Activated CD4-positive, alpha-beta T cell treated with anti-CD3 and anti-CD28 coated beads, Interleukin-2, amount 50 U/mL, for 4 hours (primary cell): ENCODE results near the gene CD8B2.
A peak's percentile ranks its signal among the peaks of the same experiment; 100 is the strongest.
"Not testable (repeated sequence)": the region's sequence is repeated elsewhere in the genome, so short reads cannot be mapped to it uniquely, and the experiment has no call there.

ENCODE experiments used
- DNase-seq, 2 experiments: peaks; one replicate each; pipeline ENCODE4 v3.0.0-alpha.2; 2020

CD8B2 gene

GRCh38 chr2:106486551-106487385, at the start of gene CD8B2:
CD8B2 (plus strand) TSS chr2:106487364; CDS start chr2:106487427, 63 bp downstream.
- not testable (repeated sequence) for DNase-seq

DNA sequence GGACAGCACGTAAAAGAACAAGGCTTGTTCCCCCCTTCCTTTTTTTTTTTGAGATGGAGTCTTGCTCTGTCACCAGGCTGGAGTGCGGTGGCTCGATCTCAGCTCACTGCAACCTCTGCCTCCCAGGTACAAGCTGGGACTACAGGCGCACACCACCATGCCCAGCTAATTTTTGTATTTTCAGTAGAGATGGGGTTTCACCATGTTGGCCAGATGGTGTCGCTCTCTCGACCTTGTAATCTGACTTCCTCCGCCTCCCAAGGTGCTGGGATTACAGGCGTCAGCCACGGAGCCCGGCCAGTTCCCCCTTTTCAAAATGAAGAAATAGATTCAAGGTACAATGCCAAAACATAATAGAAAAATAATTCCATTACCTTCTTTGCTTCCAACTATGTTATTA, 25.3 kb upstream of the CD8B2 start:
- not testable (repeated sequence) for DNase-seq

DNA sequence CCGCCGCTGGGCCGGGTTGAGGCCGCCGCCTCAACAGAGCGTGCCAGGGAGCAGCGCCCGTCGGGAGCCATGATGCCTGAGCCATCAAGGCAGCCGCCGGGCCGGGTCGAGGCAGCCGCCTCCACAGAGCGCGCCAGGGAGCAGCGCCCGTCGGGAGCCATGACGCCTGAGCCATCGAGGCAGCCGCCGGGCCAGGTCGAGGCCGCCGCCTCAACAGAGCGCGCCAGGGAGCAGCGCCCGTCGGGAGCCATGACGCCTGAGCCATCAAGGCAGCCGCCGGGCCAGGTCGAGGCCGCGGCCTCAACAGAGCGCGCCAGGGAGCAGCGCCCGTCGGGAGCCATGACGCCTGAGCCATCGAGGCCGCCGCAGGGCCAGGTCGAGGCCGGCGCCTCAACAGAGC, 19.6 kb upstream of the CD8B2 start:
- DNase-seq = not testable (repeated sequence)

DNA sequence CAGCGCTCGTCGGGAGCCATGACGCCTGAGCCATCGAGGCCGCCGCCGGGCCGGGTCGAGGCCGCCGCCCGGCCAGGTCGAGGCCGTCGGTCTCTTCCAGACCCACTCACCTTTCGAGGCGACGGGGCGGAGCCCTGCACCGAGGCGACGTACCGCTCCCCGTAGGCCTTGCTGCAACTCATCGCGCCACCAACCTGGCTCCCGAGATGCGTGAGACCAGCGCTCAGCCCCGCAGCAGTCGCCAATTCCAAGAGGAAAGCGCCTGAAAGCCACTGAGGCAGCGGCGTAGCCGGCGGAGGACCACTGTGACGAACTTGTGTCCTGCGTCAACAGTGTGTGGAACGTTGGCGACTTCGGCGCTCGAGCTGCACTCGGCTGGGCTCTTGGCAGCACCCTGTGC, 19.1 kb upstream of the CD8B2 start, which contains the start of gene RGPD3:
Gene RGPD3, minus strand, starts transcription at position 307 of the 400 bp plus-strand sequence. Its CDS starts 125 bp downstream, at position 182.
- not testable (repeated sequence) for DNase-seq

DNA sequence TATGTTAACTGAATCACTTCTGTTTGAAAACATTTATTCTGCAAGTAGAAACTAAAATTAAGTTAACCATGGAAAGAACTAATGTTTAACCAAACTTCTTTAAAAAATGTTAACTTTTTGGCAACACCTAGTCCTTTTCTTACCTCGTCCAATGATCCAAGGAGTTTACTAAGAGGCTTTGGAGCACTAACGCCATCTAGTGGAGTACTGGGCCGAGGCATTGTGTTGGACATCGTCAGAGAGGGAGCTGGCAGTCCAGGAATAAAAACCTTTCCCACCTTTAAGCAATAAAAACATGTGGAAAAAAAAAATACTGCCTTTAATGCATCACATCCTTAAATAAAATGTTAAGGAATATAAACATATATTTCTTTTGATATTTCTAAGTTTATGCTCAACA, 16.5 kb upstream of the CD8B2 start:
- DNase-seq = peak; percentile 23 to 27

DNA sequence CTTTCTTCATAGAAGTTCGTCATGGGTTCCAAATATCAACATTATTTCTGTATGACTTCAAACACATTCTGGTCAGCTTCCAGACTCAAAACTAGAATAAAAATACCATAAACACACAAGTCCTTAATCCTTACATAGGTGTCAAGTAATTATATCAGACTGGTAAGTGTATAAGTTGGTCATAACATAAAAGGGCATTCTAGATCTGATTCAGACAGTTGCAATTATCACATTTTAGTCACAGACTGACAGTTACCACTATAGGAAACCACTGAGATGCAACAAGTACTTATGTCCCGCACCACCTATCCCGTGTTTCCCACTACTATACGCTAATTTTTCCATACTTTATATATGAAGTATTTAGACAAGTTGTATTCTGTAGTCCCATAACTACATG, 9.5 kb upstream of the CD8B2 start:
- DNase-seq = not testable (repeated sequence)

DNA sequence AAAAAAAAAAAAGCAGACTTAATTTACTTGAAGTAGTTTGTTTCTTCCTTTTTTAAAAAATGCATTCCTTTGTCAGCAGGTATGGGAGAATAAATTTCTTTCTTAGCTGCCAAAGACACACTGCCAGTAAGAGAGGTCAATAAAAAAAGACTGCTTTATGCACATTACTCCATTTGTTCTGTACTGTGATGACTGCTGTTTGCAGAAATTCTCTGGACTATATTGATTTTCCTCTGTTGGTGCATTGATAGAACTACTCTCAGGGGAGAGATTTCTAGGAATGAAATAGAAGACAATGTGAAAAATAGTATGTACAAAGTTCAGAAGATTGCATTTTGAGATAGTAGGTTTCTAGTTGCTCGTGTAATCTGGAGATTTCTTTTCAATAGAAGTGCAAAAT, 7.6 kb upstream of the CD8B2 start:
- not testable (repeated sequence) for DNase-seq

DNA sequence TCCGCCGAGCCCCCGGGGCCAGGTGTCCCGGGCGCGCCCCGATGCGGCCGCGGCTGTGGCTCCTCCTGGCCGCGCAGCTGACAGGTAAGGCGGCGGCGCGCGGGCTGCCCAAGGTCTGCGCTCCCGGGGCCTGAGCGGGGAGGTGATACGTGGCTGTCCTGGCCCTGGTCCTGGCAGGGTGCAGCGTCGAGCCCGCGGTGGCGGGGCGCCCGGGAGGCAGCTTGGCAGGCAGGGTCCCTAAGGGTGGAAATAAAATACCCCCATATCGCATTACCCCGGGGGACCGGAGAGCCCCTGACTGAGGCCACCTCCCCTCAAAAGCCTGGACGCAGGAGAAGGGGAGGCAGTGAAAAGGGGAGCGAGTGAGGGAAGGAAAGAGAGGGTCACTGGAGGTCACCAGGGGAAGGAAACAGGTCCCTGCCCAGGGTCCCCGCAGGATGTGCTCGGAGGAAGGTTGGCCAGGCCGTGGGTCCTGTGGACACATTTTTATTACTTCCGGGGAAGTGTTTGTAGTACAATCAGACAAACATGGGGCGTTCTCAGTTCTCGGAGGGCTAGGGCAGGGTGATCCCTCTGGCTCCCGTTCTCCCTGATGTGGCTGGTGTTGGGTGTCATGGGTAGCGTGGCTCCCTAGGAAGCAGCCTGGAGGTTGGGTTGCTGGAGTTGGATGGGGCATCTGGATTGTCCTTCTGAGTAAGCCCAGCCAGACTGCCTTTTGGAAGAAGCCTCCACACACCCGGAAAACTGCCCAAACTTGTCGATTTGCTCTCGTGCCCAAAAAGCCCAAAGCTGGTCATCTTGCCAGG, 425 bp downstream of the CD8B2 start:
- DNase-seq = not testable (repeated sequence)

- DNase-seq = not testable (repeated sequence)
Measured at GRCh38 chr2:106489701-106490100, 2.5 kb downstream of the CD8B2 start.

DNA sequence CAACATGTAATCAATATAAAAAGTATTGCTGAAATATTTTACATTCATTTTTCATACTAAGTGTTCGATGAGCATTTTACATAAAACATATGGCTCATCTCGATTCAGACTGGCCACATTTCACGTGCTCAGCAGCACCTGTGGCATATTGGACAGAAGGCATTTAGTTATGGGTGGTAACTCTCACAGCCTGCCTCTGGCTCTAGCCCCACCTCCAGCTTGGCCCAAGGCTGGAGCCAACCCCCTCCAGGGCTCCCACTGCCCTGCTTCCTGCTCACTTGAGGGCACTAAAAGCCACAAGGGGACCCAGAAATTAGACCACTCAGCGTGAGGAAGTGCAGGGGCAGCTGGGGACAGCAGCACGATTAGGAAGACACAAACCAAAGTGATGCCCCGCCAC, 5.2 kb downstream of the CD8B2 start:
- not testable (repeated sequence) for DNase-seq

GRCh38 chr2:106492913-106493312, 5.7 kb downstream of the CD8B2 start:
- DNase-seq = not testable (repeated sequence)

DNA sequence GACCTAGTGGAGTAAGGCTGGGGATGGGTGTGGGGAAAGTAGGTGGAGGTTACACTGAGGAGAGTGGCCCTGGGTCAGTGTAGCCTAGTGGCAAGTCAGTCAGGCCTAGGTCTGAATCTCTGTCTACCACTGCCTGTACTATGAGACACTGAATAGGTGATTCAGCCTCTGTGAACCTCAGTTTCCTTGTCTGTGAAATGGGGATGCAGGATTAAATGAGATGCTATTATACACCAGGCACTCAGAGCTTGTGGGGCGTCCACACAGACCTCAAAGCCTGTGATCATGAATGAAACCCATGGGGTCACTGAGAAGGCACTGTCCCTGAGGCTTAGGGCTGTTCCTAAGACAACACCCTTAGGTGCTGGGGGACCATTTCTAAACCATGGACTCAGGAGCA, 11.4 kb downstream of the CD8B2 start:
- not testable (repeated sequence) for DNase-seq

GRCh38 chr2:106500350-106500749, 13.2 kb downstream of the CD8B2 start:
- DNase-seq = not testable (repeated sequence)

- not testable (repeated sequence) for DNase-seq
Measured at GRCh38 chr2:106502351-106502750, 15.2 kb downstream of the CD8B2 start.

GRCh38 chr2:106504192-106504591, 17.0 kb downstream of the CD8B2 start:
- DNase-seq = not testable (repeated sequence)

DNA sequence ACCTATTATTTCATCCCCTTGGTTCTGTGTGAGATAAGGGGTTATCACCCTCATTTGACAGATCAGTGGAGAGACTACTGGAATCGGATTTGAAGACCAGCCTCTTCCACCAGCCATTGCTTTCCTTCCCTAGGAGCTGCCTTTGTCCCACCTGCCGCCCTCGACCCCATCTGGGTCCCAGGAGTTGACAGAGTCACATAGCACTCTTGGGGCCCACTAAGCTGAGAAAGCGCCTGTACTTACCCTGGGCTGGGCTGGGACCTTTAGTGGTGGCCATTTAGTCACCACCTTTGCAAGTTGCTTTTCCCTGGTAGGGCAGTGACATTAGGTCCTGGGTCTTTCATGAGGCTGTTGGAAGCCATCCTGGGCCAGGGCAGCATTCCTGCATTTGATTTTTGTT, 17.6 kb downstream of the CD8B2 start:
- not testable (repeated sequence) for DNase-seq

DNA sequence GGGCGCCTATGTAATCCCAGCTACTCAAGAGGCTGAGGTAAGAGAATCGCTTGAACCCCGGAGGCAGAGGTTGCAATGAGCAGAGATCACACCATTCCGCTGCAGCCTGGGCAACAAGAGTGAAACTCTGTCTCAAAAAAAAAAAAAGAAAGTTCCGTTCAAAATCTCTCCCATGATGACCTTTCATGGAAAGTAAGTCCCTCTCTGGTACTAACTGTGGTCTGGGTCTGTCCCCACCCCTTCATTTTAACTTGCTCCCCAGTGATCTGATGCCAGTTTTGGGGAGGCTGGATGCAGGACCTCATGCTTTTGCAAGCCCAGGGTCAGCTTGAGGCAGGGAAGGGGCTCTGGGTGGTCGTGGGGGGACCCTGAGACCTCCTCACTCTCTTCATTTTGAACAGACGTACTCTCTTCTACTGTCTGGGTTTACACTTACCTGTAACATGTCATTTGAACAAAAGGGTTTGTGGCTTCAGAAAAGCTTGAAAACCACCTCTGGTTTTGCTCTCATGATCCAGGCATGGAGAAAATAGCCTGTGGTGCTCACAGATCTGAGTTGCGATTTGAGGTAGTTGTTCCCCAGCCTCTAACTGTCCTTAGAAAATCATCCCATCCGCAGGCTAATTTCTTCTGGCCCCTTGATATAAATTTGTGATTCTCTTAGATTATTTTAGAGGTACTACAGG, 19.0 kb downstream of the CD8B2 start:
- not testable (repeated sequence) for DNase-seq

DNA sequence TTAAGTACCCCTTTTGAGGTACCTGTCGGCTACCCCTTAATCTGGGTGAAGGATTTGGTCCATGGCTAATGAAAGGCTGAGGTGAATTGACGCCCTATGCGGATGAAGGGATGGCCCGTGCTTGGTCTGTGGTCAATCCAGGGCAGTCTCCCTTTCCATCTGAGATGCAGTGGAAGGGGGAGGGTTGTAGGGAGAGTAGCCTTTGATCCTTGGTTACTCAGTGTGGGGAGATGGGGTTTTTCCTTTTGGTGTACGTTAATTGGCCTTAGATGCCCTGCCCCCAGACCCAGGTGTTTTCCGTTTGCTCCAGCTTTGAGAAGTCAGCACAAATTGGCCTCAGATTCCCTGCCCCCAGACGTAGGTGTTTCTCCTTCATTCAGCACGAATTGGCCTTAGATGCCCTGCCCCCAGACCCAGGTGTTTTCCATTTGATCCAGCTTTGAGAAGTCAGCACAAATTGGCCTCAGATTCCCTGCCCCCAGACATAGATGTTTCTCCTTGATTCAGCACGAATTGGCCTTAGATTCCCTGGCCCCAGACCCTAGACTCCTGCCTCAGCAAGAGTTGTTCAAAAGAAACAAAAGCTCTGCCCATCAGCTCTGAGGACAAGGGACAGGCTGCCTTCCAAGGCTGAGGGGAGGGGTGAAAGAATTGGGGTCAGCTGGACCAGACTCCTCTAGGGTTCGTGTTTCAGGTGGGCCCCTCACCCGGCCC, 21.7 kb downstream of the CD8B2 start:
- not testable (repeated sequence) for DNase-seq

GRCh38 chr2:106509374-106509770, 22.2 kb downstream of the CD8B2 start:
- DNase-seq = not testable (repeated sequence)

DNA sequence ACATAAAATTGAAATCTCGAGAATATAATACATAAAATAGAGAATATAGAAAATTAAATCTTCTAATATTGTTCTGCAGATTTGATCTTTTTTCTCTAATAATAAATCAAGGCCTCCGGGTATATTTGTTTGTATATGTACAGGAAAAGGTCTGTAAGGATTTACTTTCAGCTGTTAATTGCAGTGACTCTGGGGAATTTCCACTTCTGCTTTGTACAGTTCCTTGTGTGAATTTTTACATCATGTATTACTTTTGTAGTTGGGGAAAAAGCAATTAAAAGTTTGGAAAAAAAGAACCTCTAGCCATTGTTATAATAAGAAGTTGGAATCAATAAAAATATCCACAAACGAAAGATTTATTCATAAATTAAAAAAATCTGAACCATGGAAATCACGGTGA, 23.6 kb downstream of the CD8B2 start:
- DNase-seq = not testable (repeated sequence)

GRCh38 chr2:106511476-106511901, 24.3 kb downstream of the CD8B2 start:
- DNase-seq = peak; percentile 54 to 56

- DNase-seq = not testable (repeated sequence)
Measured at GRCh38 chr2:106511934-106512333, 24.8 kb downstream of the CD8B2 start.
